ENCODE measurements around the gene C18orf54. TPM values are rescaled to one million over a fixed set of nuclear protein-coding genes. Genes with fewer than 3 reads are reported as not detected.
"Not testable (repeated sequence)": the region's sequence is repeated elsewhere in the genome, so short reads cannot be mapped to it uniquely, and the experiment has no call there.

C18orf54 gene
- total RNA-seq: 9.5 TPM

DNA sequence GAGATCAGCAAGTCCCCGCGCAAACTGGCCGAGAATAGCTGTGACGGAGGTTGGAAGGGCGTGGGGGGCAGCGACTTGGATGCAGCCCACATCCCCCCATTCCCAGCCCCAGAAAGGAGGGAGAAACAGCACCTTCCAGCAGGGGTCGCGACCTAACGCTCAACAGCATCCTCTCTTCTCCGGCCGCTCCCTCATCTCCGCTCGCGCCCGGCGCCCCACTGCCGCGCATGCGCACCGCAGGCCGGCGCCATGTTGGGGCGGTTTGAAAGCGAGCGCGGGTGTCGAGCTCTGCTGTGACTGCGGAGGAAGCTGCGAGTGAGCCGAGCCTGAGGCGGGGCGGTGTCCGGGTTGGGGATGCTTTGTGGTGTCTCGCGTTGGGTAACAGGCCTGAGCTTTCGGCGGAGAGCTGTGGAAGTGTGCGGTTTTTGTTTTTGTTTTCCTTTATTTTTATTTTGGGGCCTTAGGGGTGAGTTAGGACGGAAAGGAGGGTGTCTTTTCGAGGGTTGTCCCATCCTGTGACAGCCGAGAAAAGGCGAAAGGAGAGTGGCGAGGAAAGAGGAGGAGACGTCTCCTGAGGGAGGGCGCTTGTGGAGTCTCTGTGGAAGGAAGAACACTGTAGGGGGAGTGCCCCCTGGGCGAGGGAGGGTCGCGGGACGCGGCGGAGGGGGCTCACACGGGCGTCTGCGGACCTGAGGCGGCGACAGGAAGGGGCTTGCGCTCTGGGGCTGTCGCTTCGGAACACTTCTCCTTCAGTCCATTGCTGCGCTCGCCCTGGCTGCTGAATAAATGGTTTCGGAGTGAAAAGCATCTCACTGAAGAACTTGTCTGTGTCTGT, at the start of gene C18orf54, which contains the start of gene STARD6:
Gene C18orf54 (plus strand): TSS at position 247 of the 835 bp plus-strand sequence. CDS start 2,667 bp downstream, outside the sequence.
Gene STARD6 (minus strand): TSS at position 199 of the 835 bp plus-strand sequence. CDS start 3,285 bp downstream, outside the sequence.
- peak; percentile 97 for DNase-seq

DNA sequence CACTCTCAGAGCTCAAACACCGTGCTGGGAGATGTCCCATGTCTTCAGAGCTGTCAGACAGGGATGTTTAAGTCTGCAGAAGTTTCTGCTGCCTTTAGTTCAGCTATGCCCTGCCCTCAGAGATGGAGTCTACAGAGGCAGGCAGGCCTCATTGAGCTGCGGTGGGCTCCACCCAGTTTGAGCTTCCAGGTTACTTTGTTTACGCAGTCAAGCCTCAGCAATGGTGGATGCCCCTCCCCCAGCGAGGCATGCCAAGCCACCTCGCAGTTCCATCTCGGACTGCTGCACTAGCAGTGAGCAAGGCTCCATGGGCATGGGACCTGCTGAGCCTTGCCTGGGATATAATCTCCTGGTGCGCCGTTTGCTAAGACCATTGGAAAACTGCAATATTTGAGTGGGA, 48.1 kb upstream of the C18orf54 start:
- DNase-seq: not testable (repeated sequence)

DNA sequence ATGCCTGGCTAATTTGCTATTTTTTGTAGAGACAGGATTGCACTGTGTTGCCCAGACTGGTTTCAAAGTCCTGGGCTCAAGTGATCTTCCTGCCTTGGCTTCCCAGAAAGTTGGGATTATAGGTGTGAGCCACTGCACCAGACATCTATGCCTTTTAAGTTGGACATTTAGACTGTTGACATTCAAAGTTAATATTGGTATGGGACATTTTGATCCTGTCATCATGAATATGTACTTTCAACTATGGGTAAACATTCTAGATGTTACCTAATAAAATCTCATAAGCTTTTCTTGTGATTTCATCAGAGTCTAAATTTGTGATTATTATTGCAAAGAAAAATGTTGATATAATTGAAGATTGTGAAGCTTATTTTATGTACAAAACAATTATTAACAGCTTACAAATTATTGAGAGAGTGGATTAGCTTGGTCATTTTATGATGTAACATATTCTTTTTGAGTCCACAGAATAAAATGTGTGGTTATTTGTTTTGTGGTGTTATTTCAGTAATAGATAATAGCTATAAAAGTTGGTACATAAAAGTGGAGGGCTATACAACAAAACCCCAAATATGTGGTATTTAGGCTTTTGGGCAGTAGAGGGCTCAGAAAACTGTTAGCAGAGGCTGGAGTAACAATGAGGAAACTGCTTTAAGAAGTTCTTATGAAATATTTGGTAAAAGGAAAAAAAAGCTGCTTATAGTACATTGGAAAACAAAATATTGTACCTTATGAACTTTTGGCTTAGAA, 41.5 kb upstream of the C18orf54 start:
- DNase-seq: no peak

DNA sequence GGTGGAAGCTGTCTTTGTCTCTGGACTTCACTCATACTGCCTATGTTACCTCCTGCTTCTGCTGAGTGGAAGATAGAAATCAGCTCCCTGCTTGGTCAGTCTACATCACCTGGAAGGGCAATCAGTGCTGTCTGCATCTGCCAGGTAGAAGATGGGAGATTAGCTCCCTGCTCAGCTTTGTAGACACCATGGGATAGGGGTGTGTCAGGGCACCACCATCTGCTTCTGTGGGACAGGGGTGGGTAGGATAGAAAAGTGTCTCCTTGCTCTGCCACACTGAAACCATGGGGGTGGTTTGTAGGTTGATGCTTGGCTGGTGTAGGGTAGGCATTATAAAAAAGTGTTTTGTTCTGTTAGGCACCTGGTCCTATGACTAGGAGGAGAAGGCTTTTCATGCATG, 34.1 kb upstream of the C18orf54 start:
- no peak for DNase-seq

DNA sequence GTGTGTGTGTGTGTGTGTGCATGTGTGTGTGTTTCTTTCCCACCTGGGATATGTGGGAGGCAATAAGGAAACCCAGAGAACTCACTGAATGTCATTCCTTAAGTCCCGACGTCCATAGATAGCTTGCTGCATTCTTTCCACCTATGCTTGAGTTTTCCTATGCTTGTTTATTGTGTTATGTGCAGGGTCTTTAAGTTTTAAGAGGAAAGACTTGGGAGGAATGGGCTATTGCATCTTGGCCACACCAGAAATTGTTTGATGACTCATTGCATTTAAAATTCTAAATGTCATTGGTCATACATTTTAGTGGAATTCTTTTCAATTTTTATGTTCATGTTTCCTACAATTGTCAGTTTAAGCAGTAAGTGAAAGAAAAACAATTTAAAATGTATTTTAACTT, 33.7 kb upstream of the C18orf54 start:
- no peak for DNase-seq

DNA sequence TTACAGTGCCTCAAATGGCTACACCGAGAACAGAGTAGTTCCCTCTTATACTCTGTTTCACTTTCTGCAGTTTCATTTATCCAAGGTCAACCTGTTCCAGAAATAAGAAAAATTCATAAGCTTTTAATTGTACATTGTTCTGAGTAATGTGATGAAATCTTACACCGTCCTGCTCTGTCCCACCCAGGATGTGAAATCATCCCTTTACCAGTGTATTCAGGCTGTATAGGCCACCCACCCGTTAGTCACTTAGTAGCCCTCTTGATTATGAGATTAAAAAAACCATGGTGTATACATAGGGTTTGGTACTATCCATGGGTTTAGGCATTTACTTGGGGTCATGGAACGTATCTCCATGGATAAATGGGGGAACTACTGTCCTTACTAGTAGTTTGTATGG, 29.9 kb upstream of the C18orf54 start:
- no peak for DNase-seq

DNA sequence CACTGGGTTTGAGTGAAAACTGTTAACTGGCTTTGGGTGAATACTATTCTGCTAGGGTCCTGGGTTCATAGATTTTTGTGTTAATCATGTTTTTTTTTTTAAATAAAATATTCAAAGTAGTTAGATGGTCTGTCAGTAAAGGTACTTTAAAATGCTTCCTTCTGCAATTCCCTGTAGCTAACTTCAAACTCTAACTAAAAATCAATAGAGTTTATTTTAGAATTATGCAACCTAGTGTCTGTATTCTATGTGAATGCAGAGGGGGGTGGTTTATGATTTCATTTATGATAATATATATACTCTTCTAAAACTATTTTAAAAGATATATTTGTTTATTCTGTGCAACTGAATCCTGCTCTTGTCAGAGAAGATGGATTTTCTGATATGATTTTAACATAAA, 27.9 kb upstream of the C18orf54 start:
- DNase-seq: no peak

DNA sequence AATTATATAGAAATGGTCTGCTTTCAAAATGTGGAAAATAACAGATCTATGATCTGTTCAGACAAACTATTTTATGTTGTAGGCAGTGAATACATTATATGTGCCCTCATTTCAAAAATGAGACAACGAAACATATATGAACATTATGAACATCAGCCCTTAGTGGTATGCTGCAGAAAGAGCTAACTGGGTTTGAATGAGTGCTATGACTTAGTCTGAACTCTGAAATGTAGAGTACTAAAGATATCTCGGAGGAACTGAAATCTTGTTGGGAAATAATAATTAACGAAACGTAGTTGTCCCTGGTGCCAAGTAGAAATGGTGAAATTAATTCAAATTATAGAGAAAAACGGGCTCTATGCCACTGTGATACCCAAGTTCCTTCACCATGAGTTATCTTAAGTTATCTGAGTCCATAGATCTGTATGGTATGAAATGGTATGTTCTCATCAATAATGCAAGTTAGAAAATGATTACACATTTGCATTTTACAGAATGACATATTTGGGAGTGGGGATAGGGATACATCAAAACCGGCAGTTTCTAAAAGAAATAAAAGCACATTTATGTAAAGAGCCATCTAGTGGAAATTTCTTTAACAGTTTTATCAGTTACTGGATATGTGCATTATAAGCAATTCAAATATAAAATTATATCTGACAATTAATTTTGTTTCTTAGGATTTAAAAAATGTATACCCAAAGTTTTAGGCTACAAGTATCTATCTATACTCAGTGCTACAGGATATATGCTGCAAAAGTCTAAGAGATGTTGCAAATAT, 26.7 kb upstream of the C18orf54 start:
- DNase-seq: no peak

DNA sequence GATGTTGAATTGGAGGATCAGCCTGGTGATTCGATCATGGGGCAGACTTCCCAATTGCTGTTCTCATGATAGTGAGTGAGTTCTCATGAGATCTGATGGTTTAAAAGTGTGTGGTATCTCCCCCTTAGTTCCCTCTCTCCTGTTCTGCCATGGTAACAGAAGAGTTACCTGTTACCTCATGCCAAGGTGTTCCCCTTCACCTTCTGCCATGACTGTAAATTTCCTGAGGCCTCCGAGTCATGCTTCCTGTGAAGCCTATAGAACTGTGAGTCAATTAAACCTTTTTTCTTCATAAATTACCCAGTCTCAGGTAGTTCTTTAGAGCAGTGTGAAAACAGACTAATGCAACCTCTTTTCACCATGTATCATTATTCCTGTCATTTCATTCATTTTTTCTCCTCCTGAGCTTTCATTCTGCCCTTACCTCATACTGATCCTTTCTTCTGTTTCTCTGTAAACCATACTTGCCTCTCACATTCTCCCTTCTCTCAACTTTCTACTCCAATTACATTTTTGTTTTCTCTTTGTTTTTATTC, 22.0 kb upstream of the C18orf54 start:
- no peak for DNase-seq

DNA sequence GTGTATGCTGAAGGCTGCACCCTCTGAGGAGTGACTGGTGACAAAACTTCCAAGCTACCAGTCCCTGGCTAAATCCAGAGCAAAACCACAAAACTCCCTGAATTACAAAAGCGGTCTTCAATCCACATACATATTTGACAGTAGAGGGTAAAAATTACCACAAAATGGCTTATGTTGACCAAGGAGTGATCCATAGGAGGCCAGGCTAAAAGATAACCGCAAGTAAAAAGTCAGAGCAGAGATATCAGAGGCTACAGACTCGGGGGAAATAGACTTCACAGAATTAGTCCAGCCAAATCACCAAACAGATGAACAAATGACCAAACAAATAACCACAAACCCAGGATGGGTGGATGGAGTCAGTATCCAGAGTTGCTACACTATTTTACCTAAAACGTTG, 19.5 kb upstream of the C18orf54 start:
- no peak for DNase-seq

DNA sequence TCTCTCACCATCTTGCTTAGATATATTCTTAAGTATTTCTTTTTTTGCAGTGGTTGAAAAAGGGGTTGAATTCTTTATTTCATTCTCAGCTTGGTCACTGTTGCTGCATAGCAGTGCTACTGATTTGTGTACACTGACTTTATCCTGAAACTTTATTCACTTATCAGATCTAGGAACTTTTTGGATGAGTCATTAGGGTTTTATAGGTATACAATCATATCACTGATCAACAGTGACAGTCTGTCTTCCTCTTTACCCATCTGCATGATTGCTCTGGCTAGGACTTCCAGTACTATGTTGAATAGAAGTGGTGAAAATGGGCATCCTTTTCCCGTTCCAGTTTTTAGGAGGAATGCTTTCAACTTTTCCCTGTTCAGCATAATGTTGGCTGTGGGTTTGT, 6.5 kb upstream of the C18orf54 start:
- no peak for DNase-seq

DNA sequence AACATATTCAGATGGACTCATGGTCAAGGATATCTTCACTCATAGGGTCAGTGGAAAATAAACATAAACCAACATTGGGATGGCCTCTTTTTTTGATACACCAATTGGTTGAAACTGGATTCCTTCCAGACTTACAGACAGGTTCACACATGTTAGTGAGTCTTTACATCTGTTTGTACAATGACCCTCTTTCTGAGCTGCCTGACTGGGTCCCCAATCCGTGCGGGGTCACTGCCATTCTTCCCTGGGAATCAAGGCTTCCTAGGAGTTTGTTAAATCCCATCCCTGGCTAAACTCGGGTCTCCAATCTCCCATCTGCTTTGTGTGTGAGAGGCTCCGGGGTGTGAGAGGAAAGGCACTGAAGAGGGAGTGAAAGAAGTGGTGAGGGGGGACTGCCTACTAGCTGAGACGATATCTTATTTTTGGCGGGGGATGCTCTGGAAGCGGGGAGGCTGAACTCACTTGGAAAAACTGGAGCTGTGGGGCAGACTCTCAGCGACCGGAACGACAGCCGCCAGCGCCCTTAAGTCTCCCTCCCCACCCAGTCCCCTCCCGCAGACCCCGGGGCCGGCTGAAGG, 535 bp upstream of the C18orf54 start:
- DNase-seq: no peak

DNA sequence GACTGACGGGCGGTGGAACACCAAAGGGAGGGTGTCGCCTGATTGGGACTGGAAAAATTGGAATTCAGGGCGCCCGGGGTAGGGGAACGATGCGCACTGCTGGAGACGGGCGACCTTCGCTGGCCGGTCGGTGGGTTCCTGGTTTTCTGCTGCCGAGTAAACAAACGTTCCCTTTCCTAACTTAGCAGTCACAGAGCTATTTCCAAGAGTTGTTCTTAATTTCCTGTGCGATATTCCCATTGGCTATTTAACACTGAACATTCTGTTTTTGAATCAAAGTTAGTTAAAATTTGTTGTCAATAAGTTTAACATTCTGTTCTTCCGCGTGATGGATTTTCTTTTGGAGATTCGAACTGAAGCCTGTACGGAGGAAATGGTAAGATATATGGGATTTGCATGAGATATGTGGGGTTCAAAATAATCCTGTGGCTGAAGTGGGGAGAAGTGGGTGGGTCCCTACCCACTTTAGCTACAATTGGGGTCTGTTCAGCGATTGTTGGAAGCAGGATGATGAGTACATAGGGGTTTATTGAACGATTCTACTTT, 862 bp downstream of the C18orf54 start:
- no peak for DNase-seq

DNA sequence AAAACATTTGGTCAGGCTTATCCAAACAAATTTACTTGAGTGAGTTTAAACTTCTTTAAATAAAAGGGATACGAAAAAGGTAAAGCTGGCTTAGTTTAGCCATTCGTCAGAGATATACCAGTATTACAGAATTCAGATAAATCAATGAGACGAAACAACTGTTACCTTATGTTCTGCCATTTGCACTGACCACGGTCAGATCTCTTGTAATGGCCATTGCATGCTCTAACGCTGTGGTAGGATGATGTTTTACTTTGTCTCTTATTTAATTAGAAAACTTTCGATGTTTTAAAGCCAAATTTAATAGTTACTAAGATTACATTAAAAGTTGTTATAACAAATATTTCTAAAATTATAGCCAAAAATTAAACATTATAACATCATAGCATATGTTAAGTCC, 1.5 kb downstream of the C18orf54 start:
- DNase-seq: peak; percentile 10

DNA sequence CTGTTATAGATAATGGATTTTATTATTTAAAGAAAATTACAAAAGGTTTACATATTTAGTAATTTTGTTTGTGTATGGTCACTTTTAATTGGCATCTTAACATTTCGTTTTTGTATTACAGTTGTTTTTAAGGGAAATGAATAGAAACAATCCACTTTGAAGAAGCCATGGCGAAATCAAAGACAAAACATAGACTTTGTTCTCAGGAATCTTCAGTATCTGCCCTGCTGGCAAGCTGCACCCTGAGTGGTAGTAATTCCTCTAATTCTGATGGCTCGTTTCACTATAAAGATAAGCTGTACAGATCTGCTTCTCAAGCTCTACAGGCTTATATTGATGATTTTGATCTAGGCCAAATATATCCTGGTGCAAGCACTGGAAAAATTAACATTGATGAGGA, 2.7 kb downstream of the C18orf54 start:
- no peak for DNase-seq

DNA sequence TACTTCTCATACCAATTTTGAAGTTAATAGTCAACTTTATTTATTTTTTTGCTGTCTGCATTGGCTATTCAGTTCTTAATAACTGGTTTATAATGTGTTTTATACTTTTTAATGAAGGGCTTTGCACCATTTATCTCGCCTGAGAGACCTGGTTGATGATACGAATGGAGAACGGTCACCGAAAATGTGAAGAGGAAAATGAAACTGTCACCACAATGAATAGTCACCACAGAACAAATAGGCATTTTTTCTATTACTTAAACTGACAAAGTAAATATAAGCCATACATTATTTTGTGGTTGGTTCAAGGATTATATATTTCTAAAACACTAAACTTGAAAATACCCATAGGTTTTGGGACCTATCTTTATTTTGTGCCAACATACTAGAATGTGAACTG, 20.4 kb downstream of the C18orf54 start:
- no peak for DNase-seq

DNA sequence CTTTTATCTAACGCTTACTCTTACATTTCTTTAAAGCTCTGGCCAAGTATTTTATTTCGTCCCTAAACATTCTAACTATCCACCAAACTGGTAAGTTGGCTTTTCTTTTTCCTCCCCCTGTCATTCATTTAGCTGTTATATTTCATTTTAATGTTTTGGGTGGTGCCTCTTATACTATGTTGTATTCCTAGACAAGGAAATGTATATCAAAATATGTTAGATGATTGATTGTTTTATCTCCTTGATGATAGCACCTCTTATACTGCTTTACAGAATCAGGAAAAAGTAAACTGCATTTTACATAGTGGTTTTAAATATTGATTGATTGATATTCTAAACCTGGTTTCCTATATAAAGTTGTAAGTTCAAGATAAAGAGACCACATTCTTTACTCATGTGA, 23.9 kb downstream of the C18orf54 start:
- DNase-seq: no peak

DNA sequence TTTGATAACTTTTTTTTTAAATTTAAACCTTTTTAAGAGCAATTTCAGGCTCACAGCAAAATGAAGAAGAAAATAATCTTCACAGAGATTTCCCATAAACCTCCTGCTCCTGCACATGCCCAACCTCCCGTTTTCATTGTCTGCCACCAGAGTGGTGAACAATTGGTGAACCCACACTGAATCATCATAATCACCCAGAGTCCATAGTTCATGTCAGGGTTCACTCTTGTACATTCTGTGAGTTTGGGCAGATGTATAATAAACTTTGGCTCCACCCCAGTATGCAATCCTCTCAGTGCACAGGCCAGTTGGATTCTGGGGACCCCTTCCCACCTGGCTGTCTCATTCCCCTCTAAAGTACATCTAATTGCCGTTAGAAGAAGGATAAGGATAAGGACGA, 24.4 kb downstream of the C18orf54 start:
- DNase-seq: no peak

DNA sequence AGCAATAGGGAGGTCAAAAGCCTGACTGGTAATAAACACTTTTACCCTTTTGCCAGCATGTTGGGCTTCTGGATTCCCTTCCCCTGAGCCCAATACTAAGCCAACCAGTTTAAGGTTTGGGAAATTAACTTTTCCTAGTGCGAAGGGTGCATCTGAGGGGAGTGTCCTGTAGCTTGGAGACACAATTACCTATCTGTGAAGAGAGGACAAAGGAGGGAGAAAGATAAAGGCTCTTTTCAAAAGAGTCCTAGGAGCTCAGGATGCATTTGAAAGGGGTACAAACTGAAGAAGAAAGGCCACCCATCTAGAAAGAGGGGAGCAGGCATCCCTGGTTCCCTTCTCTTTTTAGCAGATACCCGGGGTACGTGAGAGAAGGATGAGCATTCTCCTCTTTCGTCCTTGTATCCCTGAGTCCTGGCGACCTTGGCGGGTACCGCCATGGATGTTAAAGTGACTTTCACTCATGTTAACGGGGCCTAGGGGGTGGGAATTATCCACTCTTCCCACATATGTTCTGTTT, 25.1 kb downstream of the C18orf54 start:
- DNase-seq: no peak

DNA sequence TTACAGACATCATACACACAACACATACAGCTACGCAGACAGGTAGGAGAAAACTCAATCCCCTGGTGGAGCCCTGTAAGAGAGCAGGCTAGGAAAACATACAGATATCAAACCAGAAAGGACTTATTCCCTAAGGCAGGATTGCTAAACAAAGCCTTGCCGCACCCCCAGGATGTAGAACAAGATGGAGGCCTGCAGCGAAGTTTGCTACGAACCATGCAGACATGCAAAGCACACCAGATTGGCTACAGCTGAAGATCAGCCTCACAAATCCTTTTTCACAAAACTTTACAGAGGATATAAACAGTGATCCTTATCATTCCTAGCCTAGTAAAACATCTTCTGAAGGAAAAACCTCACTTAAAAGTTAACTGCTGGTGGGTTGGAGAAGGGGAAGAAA, 28.3 kb downstream of the C18orf54 start:
- no peak for DNase-seq

DNA sequence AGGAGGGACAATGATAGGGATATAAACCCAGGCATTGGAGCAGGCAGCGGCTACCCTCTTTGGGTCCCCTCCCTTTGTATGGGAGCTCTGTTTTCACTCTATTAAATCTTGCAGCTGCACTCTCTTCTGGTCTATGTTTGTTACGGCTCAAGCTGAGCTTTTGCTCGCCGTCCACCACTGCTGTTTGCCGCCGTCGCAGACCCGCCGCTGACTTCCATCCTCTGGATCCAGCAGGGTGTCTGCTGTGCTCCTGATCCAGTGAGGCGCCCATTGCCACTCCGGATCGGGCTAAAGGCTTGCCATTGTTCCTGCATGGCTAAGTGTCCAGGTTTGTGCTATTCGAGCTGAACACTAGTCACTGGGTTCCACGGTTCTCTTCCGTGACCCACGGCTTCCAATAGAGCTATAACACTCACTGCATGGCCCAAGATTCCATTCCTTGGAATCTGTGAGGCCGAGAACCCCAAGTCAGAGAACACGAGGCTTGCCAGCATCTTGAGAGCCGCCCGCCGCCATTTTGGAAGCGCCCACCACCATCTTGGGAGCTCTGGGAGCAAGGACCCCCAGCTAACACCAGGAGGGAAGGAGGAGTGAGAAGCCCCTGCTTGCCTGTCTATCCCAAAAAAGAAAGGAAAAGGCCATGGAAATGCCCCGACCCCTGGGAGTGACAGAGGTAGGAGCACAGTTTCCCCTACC, 29.2 kb downstream of the C18orf54 start:
- DNase-seq: not testable (repeated sequence)

Measured in tongue (tissue), 2 donors.